Endodermal cell (in vitro differentiated cells): ENCODE data around the gene UGT3A2. TPM values are rescaled to one million over a fixed set of nuclear protein-coding genes. Genes with fewer than 3 reads are reported as not detected.
A peak's percentile ranks its signal among the peaks of the same experiment; 100 is the strongest.

ENCODE experiments used
- DNase-seq: peaks from one replicate; pipeline ENCODE4 v3.0.0-alpha.2; 2017
- H3K27ac ChIP-seq: 2 replicates; pipeline ENCODE4 v1.5.1; 2013; ENCODE audit warnings: mild to moderate bottlenecking, low read depth, low read length, moderate library complexity
- H3K27me3 ChIP-seq: 2 replicates; pipeline ENCODE4 v1.6.1; 2013; ENCODE audit warnings: mild to moderate bottlenecking, low read length, moderate library complexity; ENCODE audit not compliant: insufficient read depth, control insufficient read depth, poor library complexity, severe bottlenecking
- H3K36me3 ChIP-seq: 2 replicates; pipeline ENCODE4 v1.7.0; 2013; ENCODE audit warnings: mild to moderate bottlenecking, low read length, moderate library complexity; ENCODE audit not compliant: control insufficient read depth, insufficient read depth
- H3K4me1 ChIP-seq: one replicate; pipeline ENCODE4 v1.7.0; 2013; ENCODE audit warnings: low read length; ENCODE audit not compliant: control insufficient read depth, insufficient read depth
- H3K4me3 ChIP-seq: 2 replicates; pipeline ENCODE4 v1.5.1; 2013; ENCODE audit warnings: mild to moderate bottlenecking, low read length, moderate library complexity
- H3K9ac ChIP-seq: 2 replicates; pipeline ENCODE4 v1.6.1; 2013; ENCODE audit warnings: mild to moderate bottlenecking, low read length, moderate library complexity; ENCODE audit not compliant: poor library complexity, severe bottlenecking; ENCODE audit errors: extremely low read depth
- H3K9me3 ChIP-seq: 2 replicates; pipeline ENCODE4 v1.6.1; 2013; ENCODE audit warnings: mild to moderate bottlenecking, low read length, moderate library complexity; ENCODE audit not compliant: control insufficient read depth
- H3K27ac Mint-ChIP-seq: 2 replicates; pipeline ENCODE4 v1.8.0; 2020; ENCODE audit warnings: mixed read lengths
- H3K27me3 Mint-ChIP-seq: 2 replicates; pipeline ENCODE4 v1.8.0; 2021; ENCODE audit warnings: mild to moderate bottlenecking, mixed read lengths; ENCODE audit not compliant: insufficient read depth
- H3K36me3 Mint-ChIP-seq: 2 replicates; pipeline ENCODE4 v1.8.0; 2020; ENCODE audit warnings: low read depth, mixed read lengths
- H3K4me1 Mint-ChIP-seq: 2 replicates; pipeline ENCODE4 v1.8.0; 2020; ENCODE audit warnings: mixed read lengths
- H3K4me3 Mint-ChIP-seq: 2 replicates; pipeline ENCODE4 v1.8.0; 2020; ENCODE audit warnings: mild to moderate bottlenecking, moderate library complexity, mixed read lengths
- H3K9me3 Mint-ChIP-seq: 2 replicates; pipeline ENCODE4 v1.8.0; 2020; ENCODE audit warnings: mild to moderate bottlenecking, mixed read lengths
- CTCF ChIP-seq: fragments of 200-600 bp; sonication (generic); conservative IDR thresholded peaks from 2 replicates; pipeline ENCODE4 v1.5.0; 2021; ENCODE audit warnings: antibody characterized with exemption, mild to moderate bottlenecking
- WGBS, 2 experiments: methylation state at CpG; one replicate each; pipeline versions ENCODE4 v1.1.5 to v1.1.7; 2013; ENCODE audit warnings: missing lambda C conversion rate in 2 of 2, mixed read lengths in 1 of 2; ENCODE audit not compliant: insufficient coverage in 1 of 2, insufficient read length in 1 of 2; 5-methylcytosine and 5-hydroxymethylcytosine counted together
- total RNA-seq, 2 donors: library from RNA; stranded (reverse); fragmentation: NEBNext Ultra II Directional in 1 of 2; extraction: Animal tissue kit (Norgen Biotek cat#: 25700) in 1 of 2; gene quantifications; 2 replicates in 1 of 2; 3 replicates in 1 of 2; pipeline ENCODE4 v1.2.1, GENCODE V29; 2021

Gene UGT3A2
- total RNA-seq, 2 donors from 2014 or later, result 15.5 to 25.3 TPM

- Histone ChIP-seq H3K27ac (no peak overlapping the region), H3K27me3 (peaks cover 8% of the 10 kb centered on the region), H3K4me3 (no peak overlapping the region), H3K9ac (no peak overlapping the region), H3K4me1 (no peaks in the 10 kb centered on the region), H3K36me3 (no peaks in the 10 kb centered on the region), H3K9me3 (no peaks in the 10 kb centered on the region)
- Mint-ChIP-seq H3K4me3 (no peak overlapping the region), H3K36me3 (no peaks in the 10 kb centered on the region), H3K9me3 (no peaks in the 10 kb centered on the region), H3K27ac (no peak overlapping the region), H3K4me1 (no peaks in the 10 kb centered on the region), H3K27me3 (peaks cover 32% of the 10 kb centered on the region)
- peak; percentile 73 for DNase-seq
- 63% methylated on average over 3 of the region's 3 CpGs; no CpG with 5 or more reads in 1 of the 2 experiments for WGBS, 2 experiments
- peak; percentile 72 for TF ChIP-seq CTCF
Observed at GRCh38 chr5:36073595-36074216, 7.0 kb upstream of the UGT3A2 start.

- H3K4me3 ChIP-seq, result no peak overlapping the region
- H3K4me1 ChIP-seq, result peaks cover 4% of the 10 kb centered on the region
- TF ChIP-seq CTCF, result no peak
- 89 to 96% methylated on average over 5 to 9 of the region's 9 CpGs for WGBS, 2 experiments
- H3K27ac Mint-ChIP-seq, result no peak overlapping the region
- peaks cover 42% of the 10 kb centered on the region for H3K27me3 Mint-ChIP-seq
- no peaks in the 10 kb centered on the region for H3K9me3 ChIP-seq
- H3K36me3 ChIP-seq, result no peaks in the 10 kb centered on the region
- H3K4me3 Mint-ChIP-seq, result no peak overlapping the region
- no peak overlapping the region for H3K27ac ChIP-seq
- H3K9me3 Mint-ChIP-seq, result no peaks in the 10 kb centered on the region
- H3K27me3 ChIP-seq, result peaks cover 8% of the 10 kb centered on the region
- H3K36me3 Mint-ChIP-seq, result no peaks in the 10 kb centered on the region
- H3K4me1 Mint-ChIP-seq, result peaks cover 6% of the 10 kb centered on the region
- H3K9ac ChIP-seq, result no peak overlapping the region
- DNase-seq, result no peak
Observed at GRCh38 chr5:36070687-36071571, 4.2 kb upstream of the UGT3A2 start.

GRCh38 chr5:36068751-36069281 is 2.1 kb upstream of the UGT3A2 start:
- H3K36me3 Mint-ChIP-seq, result no peaks in the 10 kb centered on the region
- Histone ChIP-seq H3K27me3 (peaks cover 21% of the 10 kb centered on the region), H3K27ac (no peak overlapping the region), H3K4me1 (peaks cover 4% of the 10 kb centered on the region), H3K9me3 (no peaks in the 10 kb centered on the region), H3K36me3 (no peaks in the 10 kb centered on the region), H3K4me3 (no peak overlapping the region), H3K9ac (no peak overlapping the region)
- H3K9me3 Mint-ChIP-seq, result no peaks in the 10 kb centered on the region
- no peak overlapping the region for H3K4me3 Mint-ChIP-seq
- WGBS, 2 experiments, result 70 to 93% methylated on average over 2 to 5 of the region's 5 CpGs
- no peak for DNase-seq
- peaks cover 6% of the 10 kb centered on the region for H3K4me1 Mint-ChIP-seq
- peaks cover 61% of the 10 kb centered on the region for H3K27me3 Mint-ChIP-seq
- no peak overlapping the region for H3K27ac Mint-ChIP-seq
- TF ChIP-seq CTCF, result no peak
